ENCODE data around the gene COG8. TPM values are rescaled to one million over a fixed set of nuclear protein-coding genes. Genes with fewer than 3 reads are reported as not detected.

The COG8 gene
- total and polyA plus RNA-seq, 4 donors, result 11.2 to 37.4 (median 24.2) TPM

GRCh38 chr16:69286941-69287713, 52.2 kb downstream of the COG8 start:
- TF ChIP-seq, protein P1, sequence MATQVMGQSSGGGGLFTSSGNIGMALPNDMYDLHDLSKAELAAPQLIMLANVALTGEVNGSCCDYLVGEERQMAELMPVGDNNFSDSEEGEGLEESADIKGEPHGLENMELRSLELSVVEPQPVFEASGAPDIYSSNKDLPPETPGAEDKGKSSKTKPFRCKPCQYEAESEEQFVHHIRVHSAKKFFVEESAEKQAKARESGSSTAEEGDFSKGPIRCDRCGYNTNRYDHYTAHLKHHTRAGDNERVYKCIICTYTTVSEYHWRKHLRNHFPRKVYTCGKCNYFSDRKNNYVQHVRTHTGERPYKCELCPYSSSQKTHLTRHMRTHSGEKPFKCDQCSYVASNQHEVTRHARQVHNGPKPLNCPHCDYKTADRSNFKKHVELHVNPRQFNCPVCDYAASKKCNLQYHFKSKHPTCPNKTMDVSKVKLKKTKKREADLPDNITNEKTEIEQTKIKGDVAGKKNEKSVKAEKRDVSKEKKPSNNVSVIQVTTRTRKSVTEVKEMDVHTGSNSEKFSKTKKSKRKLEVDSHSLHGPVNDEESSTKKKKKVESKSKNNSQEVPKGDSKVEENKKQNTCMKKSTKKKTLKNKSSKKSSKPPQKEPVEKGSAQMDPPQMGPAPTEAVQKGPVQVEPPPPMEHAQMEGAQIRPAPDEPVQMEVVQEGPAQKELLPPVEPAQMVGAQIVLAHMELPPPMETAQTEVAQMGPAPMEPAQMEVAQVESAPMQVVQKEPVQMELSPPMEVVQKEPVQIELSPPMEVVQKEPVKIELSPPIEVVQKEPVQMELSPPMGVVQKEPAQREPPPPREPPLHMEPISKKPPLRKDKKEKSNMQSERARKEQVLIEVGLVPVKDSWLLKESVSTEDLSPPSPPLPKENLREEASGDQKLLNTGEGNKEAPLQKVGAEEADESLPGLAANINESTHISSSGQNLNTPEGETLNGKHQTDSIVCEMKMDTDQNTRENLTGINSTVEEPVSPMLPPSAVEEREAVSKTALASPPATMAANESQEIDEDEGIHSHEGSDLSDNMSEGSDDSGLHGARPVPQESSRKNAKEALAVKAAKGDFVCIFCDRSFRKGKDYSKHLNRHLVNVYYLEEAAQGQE (IDR thresholded peaks at IDR 0.05), result no peak
- TF ChIP-seq FOXA1 (IDR thresholded peaks at IDR 0.05) (no peak), EGR1 (IDR thresholded peaks at IDR 0.05; ENCODE audit: low read depth in 2 of 2) (no peak), NR2F2 (IDR thresholded peaks at IDR 0.05) (no peak), TAF1 (conservative IDR thresholded peaks at IDR 0.05) (no peak), FOXA2 (IDR thresholded peaks at IDR 0.05) (no peak), GABPA (IDR thresholded peaks at IDR 0.05 in 1 of 2, conservative IDR thresholded peaks at IDR 0.05 in 1 of 2) (no peak), ATF3 (IDR thresholded peaks at IDR 0.05) (no peak), JUND (IDR thresholded peaks at IDR 0.05) (peak in 1 of 2 donors; percentile 10), RXRA (IDR thresholded peaks at IDR 0.05) (peak; percentile 41), YY1 (IDR thresholded peaks at IDR 0.05) (no peak), MAX (IDR thresholded peaks at IDR 0.05) (no peak), HNF4G (IDR thresholded peaks at IDR 0.05) (no peak), RAD21 (IDR thresholded peaks at IDR 0.05) (peak; percentile 78 to 81), SP1 (IDR thresholded peaks at IDR 0.05) (peak; percentile 22), HNF4A (conservative IDR thresholded peaks at IDR 0.05) (peak in 1 of 2 donors; percentile 13), ZBTB33 (IDR thresholded peaks at IDR 0.05) (no peak)
- TF ChIP-seq, protein P2, sequence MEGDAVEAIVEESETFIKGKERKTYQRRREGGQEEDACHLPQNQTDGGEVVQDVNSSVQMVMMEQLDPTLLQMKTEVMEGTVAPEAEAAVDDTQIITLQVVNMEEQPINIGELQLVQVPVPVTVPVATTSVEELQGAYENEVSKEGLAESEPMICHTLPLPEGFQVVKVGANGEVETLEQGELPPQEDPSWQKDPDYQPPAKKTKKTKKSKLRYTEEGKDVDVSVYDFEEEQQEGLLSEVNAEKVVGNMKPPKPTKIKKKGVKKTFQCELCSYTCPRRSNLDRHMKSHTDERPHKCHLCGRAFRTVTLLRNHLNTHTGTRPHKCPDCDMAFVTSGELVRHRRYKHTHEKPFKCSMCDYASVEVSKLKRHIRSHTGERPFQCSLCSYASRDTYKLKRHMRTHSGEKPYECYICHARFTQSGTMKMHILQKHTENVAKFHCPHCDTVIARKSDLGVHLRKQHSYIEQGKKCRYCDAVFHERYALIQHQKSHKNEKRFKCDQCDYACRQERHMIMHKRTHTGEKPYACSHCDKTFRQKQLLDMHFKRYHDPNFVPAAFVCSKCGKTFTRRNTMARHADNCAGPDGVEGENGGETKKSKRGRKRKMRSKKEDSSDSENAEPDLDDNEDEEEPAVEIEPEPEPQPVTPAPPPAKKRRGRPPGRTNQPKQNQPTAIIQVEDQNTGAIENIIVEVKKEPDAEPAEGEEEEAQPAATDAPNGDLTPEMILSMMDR (IDR thresholded peaks at IDR 0.05; ENCODE audit: low read depth, low read length, missing input control), result peak; percentile 44
- Histone ChIP-seq H3K27ac (ENCODE audit: low read depth in 1 of 2, low read length in 2 of 2) (peak overlapping the region in 1 of 2 donors; percentile 31), H3K4me1 (ENCODE audit: control insufficient read depth in 4 of 4, insufficient read depth in 4 of 4, low read length in 3 of 4) (no peaks in the 10 kb centered on the region), H3K4me3 (ENCODE audit: low read depth in 1 of 3, low read length in 3 of 3) (no peak overlapping the region), H3K36me3 (ENCODE audit: control insufficient read depth in 4 of 4, insufficient read depth in 3 of 4, low read depth in 1 of 4, low read length in 3 of 4) (peaks cover 0 to 4% (median 1%) of the 10 kb centered on the region in 4 donors), H3K9ac (ENCODE audit: low read depth in 1 of 2, low read length in 2 of 2) (no peak overlapping the region), H3K27me3 (ENCODE audit: control insufficient read depth in 4 of 4, insufficient read depth in 4 of 4, low read length in 3 of 4) (no peaks in the 10 kb centered on the region), H3K9me3 (ENCODE audit: control insufficient read depth in 4 of 4, low read length in 3 of 4) (no peaks in the 10 kb centered on the region)
- 40% methylated on average over 13 of the region's 13 CpGs for WGBS
- DNase-seq (ENCODE audit: low spot score), result no peak
